PC-3 (cell line): ENCODE results near the gene KDM6A.

Experiments
- CTCF ChIP-seq: fragments of 300-600 bp; sonication (generic); conservative IDR thresholded peaks from 2 replicates; pipeline ENCODE4 v1.5.1; 2017; ENCODE audit warnings: antibody characterized with exemption, low read depth, mild to moderate bottlenecking, low read length
- EZH2 ChIP-seq: fragments of 300-600 bp; sonication (generic); IDR thresholded peaks from one replicate; pipeline ENCODE4 v1.6.1; 2017; ENCODE audit warnings: antibody characterized with exemption, mild to moderate bottlenecking, low read length; ENCODE audit not compliant: unreplicated experiment
- EZH2phosphoT487 ChIP-seq: fragments of 300-600 bp; sonication (generic); IDR thresholded peaks from 2 replicates; pipeline ENCODE4 v1.6.1; 2018; ENCODE audit warnings: mild to moderate bottlenecking, antibody characterized with exemption, low read length, borderline replicate concordance

- no peak for TF ChIP-seq EZH2
- no peak for TF ChIP-seq CTCF
- no peak for TF ChIP-seq EZH2phosphoT487
These were observed 265.5 kb downstream of the KDM6A start for GRCh38 chrX:45138525-45138924.
